Measurements from ENCODE around the gene GDPD5.
A peak's percentile ranks its signal among the peaks of the same experiment; 100 is the strongest.

Gene GDPD5

DNA sequence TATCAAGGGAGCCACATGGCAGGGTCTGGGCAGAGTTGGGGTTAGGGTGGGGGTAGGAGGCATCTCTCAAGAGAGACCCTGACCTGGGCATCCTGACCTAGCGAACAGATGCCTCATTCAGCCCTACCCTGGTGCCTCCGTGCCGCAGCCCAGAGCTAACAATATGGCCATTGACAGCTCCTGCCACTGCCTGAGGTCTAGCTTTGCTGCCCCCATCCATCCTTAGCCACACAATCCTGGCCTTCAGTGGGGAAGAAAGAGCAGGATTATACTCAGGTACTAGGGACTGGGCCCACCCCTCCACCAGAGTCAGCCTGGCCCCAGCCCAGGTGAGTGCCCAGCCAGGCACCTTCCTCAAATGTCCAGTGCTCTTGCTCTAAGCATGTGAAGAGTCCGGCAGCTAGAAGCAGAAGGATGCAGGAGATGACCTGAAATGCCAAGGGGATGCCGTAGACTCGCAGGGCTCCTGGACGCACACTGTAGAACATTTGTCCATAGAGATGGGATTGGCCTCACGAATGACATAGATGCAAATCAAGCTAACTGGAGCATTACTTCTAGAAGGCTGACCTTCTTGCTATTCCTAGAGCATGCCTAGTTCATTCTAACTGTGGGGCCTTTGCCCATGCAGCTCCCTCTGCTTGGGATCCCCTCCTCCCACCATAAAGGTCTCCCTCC, 23.0 kb upstream of the GDPD5 start:
- no peaks in the 10 kb centered on the region for H3K9me3 ChIP-seq
- H3K4me3 ChIP-seq: no peak overlapping the region
- H3K4me1 ChIP-seq: peaks cover 0 to 17% (median 13%) of the 10 kb centered on the region in 4 donors
- TF ChIP-seq, protein P1, sequence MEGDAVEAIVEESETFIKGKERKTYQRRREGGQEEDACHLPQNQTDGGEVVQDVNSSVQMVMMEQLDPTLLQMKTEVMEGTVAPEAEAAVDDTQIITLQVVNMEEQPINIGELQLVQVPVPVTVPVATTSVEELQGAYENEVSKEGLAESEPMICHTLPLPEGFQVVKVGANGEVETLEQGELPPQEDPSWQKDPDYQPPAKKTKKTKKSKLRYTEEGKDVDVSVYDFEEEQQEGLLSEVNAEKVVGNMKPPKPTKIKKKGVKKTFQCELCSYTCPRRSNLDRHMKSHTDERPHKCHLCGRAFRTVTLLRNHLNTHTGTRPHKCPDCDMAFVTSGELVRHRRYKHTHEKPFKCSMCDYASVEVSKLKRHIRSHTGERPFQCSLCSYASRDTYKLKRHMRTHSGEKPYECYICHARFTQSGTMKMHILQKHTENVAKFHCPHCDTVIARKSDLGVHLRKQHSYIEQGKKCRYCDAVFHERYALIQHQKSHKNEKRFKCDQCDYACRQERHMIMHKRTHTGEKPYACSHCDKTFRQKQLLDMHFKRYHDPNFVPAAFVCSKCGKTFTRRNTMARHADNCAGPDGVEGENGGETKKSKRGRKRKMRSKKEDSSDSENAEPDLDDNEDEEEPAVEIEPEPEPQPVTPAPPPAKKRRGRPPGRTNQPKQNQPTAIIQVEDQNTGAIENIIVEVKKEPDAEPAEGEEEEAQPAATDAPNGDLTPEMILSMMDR (IDR thresholded peaks at IDR 0.05): no peak
- no peaks in the 10 kb centered on the region for H3K36me3 ChIP-seq
- H3K27me3 ChIP-seq: no peaks in the 10 kb centered on the region
- DNase-seq: no peak
- intact Hi-C loops (cut with DNase I; ENCODE audit: low total_unique reads): loop anchor here (10.0 kb wide), 1 partner anchor 116 kb away; the partner anchor contains the start of gene MAP6
- H3K27ac ChIP-seq: no peak overlapping the region

DNA sequence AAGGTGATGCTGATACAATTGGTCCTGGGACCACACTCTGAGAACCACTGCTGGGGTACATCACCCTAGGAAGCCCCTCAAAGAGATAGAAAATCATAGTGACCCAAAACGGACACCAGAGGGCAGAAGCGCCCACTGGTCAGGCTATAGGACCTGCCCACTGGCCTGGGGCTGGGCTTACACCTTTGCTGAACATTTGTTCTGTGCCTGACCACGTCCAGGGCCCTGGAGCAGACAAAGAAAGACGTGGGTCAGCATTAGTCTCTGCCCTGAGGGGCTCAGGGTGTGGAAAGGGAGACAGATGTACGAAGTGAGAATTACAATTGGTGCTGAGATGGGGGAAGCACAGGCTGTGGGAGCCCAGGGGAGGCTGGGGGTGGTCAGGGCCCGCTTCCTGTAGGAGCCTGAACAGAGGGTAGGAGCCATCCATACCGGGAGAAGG, 21.9 kb upstream of the GDPD5 start:
- DNase-seq: peak; percentile 65 to 78
- Histone ChIP-seq H3K27me3 (no peaks in the 10 kb centered on the region), H3K4me1 (peaks cover 0 to 6% (median 3%) of the 10 kb centered on the region in 4 donors), H3K9me3 (no peaks in the 10 kb centered on the region), H3K4me3 (no peak overlapping the region), H3K27ac (no peak overlapping the region), H3K36me3 (no peaks in the 10 kb centered on the region)
- intact Hi-C loops (cut with DNase I; ENCODE audit: low total_unique reads): loop anchor here (2.0 to 10.0 kb wide), 2 partner anchors 29 to 117 kb away; partner anchors contain the start of gene MAP6
- TF ChIP-seq, protein P1 (IDR thresholded peaks at IDR 0.05): peak; percentile 92 to 94

DNA sequence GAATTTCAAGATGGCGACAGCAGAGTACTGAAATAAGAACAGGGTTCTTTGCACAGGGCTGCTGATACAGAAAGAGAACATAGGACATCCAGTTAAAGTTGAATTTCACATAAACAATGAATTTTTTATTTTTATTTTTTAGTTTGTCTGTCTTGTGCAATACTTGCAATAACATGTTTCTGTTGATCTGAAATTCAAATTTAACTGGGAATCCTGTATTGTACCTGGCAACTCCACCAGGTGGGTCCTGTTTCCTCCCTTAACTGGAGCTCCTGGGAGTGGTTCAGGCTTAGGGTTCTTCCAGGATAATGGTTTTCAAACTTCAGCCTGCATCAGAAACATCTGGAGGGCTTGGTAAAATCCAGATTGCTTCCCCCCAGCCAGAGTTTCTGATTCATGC, 21.4 kb upstream of the GDPD5 start:
- no peak for DNase-seq
- H3K4me3 ChIP-seq: no peak overlapping the region
- no peak overlapping the region for H3K27ac ChIP-seq
- H3K9me3 ChIP-seq: no peaks in the 10 kb centered on the region
- H3K4me1 ChIP-seq: peaks cover 0 to 6% (median 2%) of the 10 kb centered on the region in 4 donors
- no peaks in the 10 kb centered on the region for H3K36me3 ChIP-seq
- no peaks in the 10 kb centered on the region for H3K27me3 ChIP-seq
- intact Hi-C loops (cut with DNase I; ENCODE audit: low total_unique reads): loop anchor here (2.0 to 10.0 kb wide), 2 partner anchors 30 to 118 kb away; partner anchors contain the start of gene MAP6
- TF ChIP-seq, protein P1 (IDR thresholded peaks at IDR 0.05): no peak

DNA sequence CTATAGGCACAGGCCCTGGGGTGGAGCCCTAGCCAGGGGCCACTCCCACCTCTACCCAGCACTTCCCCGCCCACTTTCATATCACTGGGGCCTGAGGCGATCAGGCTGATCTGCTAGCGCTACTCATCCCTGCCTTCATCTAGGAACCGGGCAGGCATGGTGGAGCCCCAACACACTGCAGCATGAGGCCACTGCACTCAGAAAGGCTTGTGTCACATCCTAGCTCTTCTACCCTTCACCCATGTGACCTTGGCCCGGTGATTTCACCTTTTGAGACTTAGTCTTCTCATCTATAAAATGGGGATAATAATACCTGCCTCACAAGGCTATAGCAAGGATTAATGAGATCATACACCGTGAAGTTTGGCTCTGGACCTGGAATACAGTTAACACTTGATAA, 18.1 kb upstream of the GDPD5 start:
- intact Hi-C loops (cut with DNase I; ENCODE audit: low total_unique reads): loop anchor here (10.0 kb wide), 1 partner anchor 121 kb away; the partner anchor contains the start of gene MAP6
- TF ChIP-seq, protein P1 (IDR thresholded peaks at IDR 0.05): no peak
- H3K27me3 ChIP-seq: no peaks in the 10 kb centered on the region
- no peaks in the 10 kb centered on the region for H3K36me3 ChIP-seq
- H3K4me1 ChIP-seq: peaks cover 0 to 6% (median 2%) of the 10 kb centered on the region in 4 donors
- no peak overlapping the region for H3K4me3 ChIP-seq
- H3K27ac ChIP-seq: no peak overlapping the region
- DNase-seq: no peak
- H3K9me3 ChIP-seq: no peaks in the 10 kb centered on the region

DNA sequence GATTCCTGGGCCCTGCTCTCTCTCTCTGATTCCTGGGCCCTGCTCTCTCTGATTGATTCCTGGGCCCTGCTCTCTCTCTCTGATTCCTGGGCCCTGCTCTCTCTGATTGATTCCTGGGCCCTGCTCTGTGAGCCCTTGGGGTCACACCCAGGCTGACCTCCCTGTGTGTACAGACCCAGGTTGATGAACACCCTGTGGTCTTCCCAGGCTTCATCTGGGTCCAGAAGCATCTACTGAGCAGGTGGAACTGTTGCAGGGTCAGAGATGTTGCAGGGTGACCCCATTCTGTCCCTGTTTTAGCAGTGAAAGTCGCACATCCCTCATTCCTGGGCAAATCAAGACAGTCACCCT, 16.3 kb upstream of the GDPD5 start:
- no peaks in the 10 kb centered on the region for H3K9me3 ChIP-seq
- intact Hi-C loops (cut with DNase I; ENCODE audit: low total_unique reads): loop anchor here (10.0 kb wide), 1 partner anchor 123 kb away; the partner anchor contains the start of gene MAP6
- no peak overlapping the region for H3K4me3 ChIP-seq
- DNase-seq: no peak
- H3K27me3 ChIP-seq: no peaks in the 10 kb centered on the region
- H3K27ac ChIP-seq: no peak overlapping the region
- H3K36me3 ChIP-seq: no peaks in the 10 kb centered on the region
- H3K4me1 ChIP-seq: no peaks in the 10 kb centered on the region
- TF ChIP-seq, protein P1 (IDR thresholded peaks at IDR 0.05): no peak
